ENCODE data around the gene BPIFA3.

- TF ChIP-seq CTCF (IDR thresholded peaks at IDR 0.05) (no peak), POLR2A (IDR thresholded peaks at IDR 0.05) (no peak)
Measured at GRCh38 chr20:33209789-33210188, 7.4 kb upstream of the BPIFA3 start.

Measured in thyroid gland (tissue), 4 donors.